Astrocyte (in vitro differentiated cells and primary cell): ENCODE results near the gene WSB2. TPM values are rescaled to one million over a fixed set of nuclear protein-coding genes. Genes with fewer than 3 reads are reported as not detected.

Experiments
- DNase-seq: peaks from one replicate; pipeline ENCODE4 v3.0.0-alpha.2; 2010; ENCODE audit warnings: low read depth
- FAIRE-seq: peaks from 2 replicates; lab custom pipeline; 2011; peaks lifted over from hg19 to GRCh38; lab: Jason Lieb, UNC
- H2AFZ ChIP-seq: 2 replicates; pipeline ENCODE4 v1.6.0; 2012; ENCODE audit warnings: low read depth, low read length, inconsistent platforms
- H3K27ac ChIP-seq: 2 replicates; pipeline ENCODE4 v1.5.1; 2011; ENCODE audit warnings: low read depth, low read length, inconsistent platforms
- H3K27me3 ChIP-seq: 2 replicates; pipeline ENCODE4 v1.6.0; 2011; ENCODE audit warnings: low read length, inconsistent platforms; ENCODE audit not compliant: insufficient read depth
- H3K36me3 ChIP-seq: 2 replicates; pipeline ENCODE4 v1.5.1; 2011; ENCODE audit warnings: low read length, inconsistent platforms; ENCODE audit not compliant: insufficient read depth
- H3K4me1 ChIP-seq: 2 replicates; pipeline ENCODE4 v1.5.1; 2011; ENCODE audit warnings: low read length, inconsistent platforms; ENCODE audit not compliant: insufficient read depth
- H3K4me2 ChIP-seq: 2 replicates; pipeline ENCODE4 v1.6.0; 2012; ENCODE audit warnings: low read length, inconsistent platforms
- H3K4me3 ChIP-seq: 2 replicates; pipeline ENCODE4 v1.5.1; 2011; ENCODE audit warnings: low read depth, mild to moderate bottlenecking, low read length, inconsistent platforms; ENCODE audit not compliant: insufficient read depth
- H3K79me2 ChIP-seq: 2 replicates; pipeline ENCODE4 v1.6.0; 2012; ENCODE audit warnings: mild to moderate bottlenecking, low read length, inconsistent platforms; ENCODE audit not compliant: insufficient read depth
- H3K9ac ChIP-seq: 2 replicates; pipeline ENCODE4 v1.6.0; 2012; ENCODE audit warnings: mild to moderate bottlenecking, low read length, inconsistent platforms
- H3K9me3 ChIP-seq: 2 replicates; pipeline ENCODE4 v1.5.1; 2012; ENCODE audit warnings: low read depth, mild to moderate bottlenecking, low read length, inconsistent platforms; ENCODE audit not compliant: insufficient read depth
- H4K20me1 ChIP-seq: 2 replicates; pipeline ENCODE4 v1.6.0; 2012; ENCODE audit warnings: low read length, inconsistent platforms; ENCODE audit not compliant: insufficient read depth
- H3K27ac Mint-ChIP-seq: one replicate; pipeline ENCODE4 v1.8.0; 2021; ENCODE audit warnings: mild to moderate bottlenecking, mixed read lengths; ENCODE audit not compliant: unreplicated experiment
- H3K27me3 Mint-ChIP-seq: one replicate; pipeline ENCODE4 v1.8.0; 2021; ENCODE audit warnings: low read depth, mixed read lengths; ENCODE audit not compliant: unreplicated experiment
- H3K36me3 Mint-ChIP-seq: one replicate; pipeline ENCODE4 v1.8.0; 2021; ENCODE audit warnings: low read depth, mixed read lengths; ENCODE audit not compliant: unreplicated experiment
- H3K4me1 Mint-ChIP-seq: one replicate; pipeline ENCODE4 v1.8.0; 2021; ENCODE audit warnings: low read depth, mixed read lengths; ENCODE audit not compliant: unreplicated experiment
- H3K4me3 Mint-ChIP-seq: one replicate; pipeline ENCODE4 v1.8.0; 2021; ENCODE audit warnings: mild to moderate bottlenecking, moderate library complexity, mixed read lengths; ENCODE audit not compliant: unreplicated experiment
- H3K9me3 Mint-ChIP-seq: one replicate; pipeline ENCODE4 v1.8.0; 2021; ENCODE audit warnings: mild to moderate bottlenecking, mixed read lengths; ENCODE audit not compliant: unreplicated experiment
- CTCF ChIP-seq: IDR thresholded peaks from 2 replicates; pipeline ENCODE4 v1.5.1; 2011; ENCODE audit warnings: low read depth, mild to moderate bottlenecking, inconsistent platforms, low read length, moderate library complexity; ENCODE audit not compliant: insufficient read depth
- EZH2 ChIP-seq: IDR thresholded peaks from 2 replicates; pipeline ENCODE4 v1.6.1; 2012; ENCODE audit warnings: mild to moderate bottlenecking, low read length, inconsistent platforms; ENCODE audit not compliant: insufficient read depth
- total RNA-seq: library from RNA; stranded (reverse); gene quantifications from 2 replicates; pipeline ENCODE4 v1.2.1, GENCODE V29; 2021

Gene WSB2
- total RNA-seq, 1 donor from 2014 or later, result 113 TPM

GRCh38 chr12:118015944-118016343, 45.0 kb downstream of the WSB2 start:
- Histone ChIP-seq H3K27ac (peak overlapping the region; percentile 34), H3K4me2 (peak overlapping the region; percentile 87), H3K27me3 (no peaks in the 10 kb centered on the region), H3K36me3 (peaks cover 18% of the 10 kb centered on the region), H4K20me1 (no peaks in the 10 kb centered on the region), H3K4me1 (peaks cover 5% of the 10 kb centered on the region), H3K79me2 (peaks cover 21% of the 10 kb centered on the region), H3K9me3 (no peaks in the 10 kb centered on the region), H2AFZ (peak overlapping the region; percentile 96), H3K4me3 (peak overlapping the region; percentile 83), H3K9ac (peak overlapping the region; percentile 94)
- H3K27ac Mint-ChIP-seq, result no peak overlapping the region
- H3K27me3 Mint-ChIP-seq, result no peaks in the 10 kb centered on the region
- no peaks in the 10 kb centered on the region for H3K9me3 Mint-ChIP-seq
- FAIRE-seq, result no peak
- no peaks in the 10 kb centered on the region for H3K4me1 Mint-ChIP-seq
- DNase-seq, result no peak
- H3K4me3 Mint-ChIP-seq, result peak overlapping the region; percentile 90
- no peaks in the 10 kb centered on the region for H3K36me3 Mint-ChIP-seq
- TF ChIP-seq EZH2 (no peak), CTCF (no peak)

- Histone ChIP-seq H3K4me3 (no peak overlapping the region), H3K79me2 (peaks cover 21% of the 10 kb centered on the region), H3K27ac (no peak overlapping the region), H3K9me3 (no peaks in the 10 kb centered on the region), H3K9ac (no peak overlapping the region), H2AFZ (no peak overlapping the region), H3K36me3 (peaks cover 14% of the 10 kb centered on the region), H3K27me3 (no peaks in the 10 kb centered on the region), H3K4me1 (peaks cover 5% of the 10 kb centered on the region), H3K4me2 (no peak overlapping the region), H4K20me1 (no peaks in the 10 kb centered on the region)
- no peak for FAIRE-seq
- H3K27me3 Mint-ChIP-seq, result no peaks in the 10 kb centered on the region
- no peak overlapping the region for H3K4me3 Mint-ChIP-seq
- no peak overlapping the region for H3K27ac Mint-ChIP-seq
- H3K4me1 Mint-ChIP-seq, result no peaks in the 10 kb centered on the region
- no peaks in the 10 kb centered on the region for H3K9me3 Mint-ChIP-seq
- DNase-seq, result no peak
- TF ChIP-seq EZH2, result no peak
- TF ChIP-seq CTCF, result no peak
- H3K36me3 Mint-ChIP-seq, result no peaks in the 10 kb centered on the region
Measured at GRCh38 chr12:118015306-118015705, 45.7 kb downstream of the WSB2 start.

- no peaks in the 10 kb centered on the region for H3K4me1 Mint-ChIP-seq
- Histone ChIP-seq H3K4me1 (peaks cover 5% of the 10 kb centered on the region), H2AFZ (no peak overlapping the region), H3K27me3 (no peaks in the 10 kb centered on the region), H3K79me2 (peaks cover 18% of the 10 kb centered on the region), H3K4me3 (no peak overlapping the region), H4K20me1 (no peaks in the 10 kb centered on the region), H3K27ac (no peak overlapping the region), H3K36me3 (no peaks in the 10 kb centered on the region), H3K4me2 (no peak overlapping the region), H3K9ac (no peak overlapping the region), H3K9me3 (no peaks in the 10 kb centered on the region)
- no peak overlapping the region for H3K27ac Mint-ChIP-seq
- no peaks in the 10 kb centered on the region for H3K9me3 Mint-ChIP-seq
- no peaks in the 10 kb centered on the region for H3K36me3 Mint-ChIP-seq
- H3K27me3 Mint-ChIP-seq, result peaks cover 4% of the 10 kb centered on the region
- FAIRE-seq, result no peak
- H3K4me3 Mint-ChIP-seq, result no peak overlapping the region
- TF ChIP-seq CTCF (no peak), EZH2 (no peak)
- no peak for DNase-seq
Measured at GRCh38 chr12:118013283-118013682, 47.7 kb downstream of the WSB2 start.
